IPS DF 4.7 (cell line): ENCODE measurements around the gene DTNBP1.

Experiments used
- DNase-seq: peaks from one replicate; pipeline ENCODE4 v3.0.0-alpha.2; 2013; ENCODE audit warnings: low spot score; ENCODE audit errors: extremely low read depth

Gene DTNBP1

GRCh38 chr6:15515660-15516375 lies 147.0 kb downstream of the DTNBP1 start:
- no peak for DNase-seq

DNA sequence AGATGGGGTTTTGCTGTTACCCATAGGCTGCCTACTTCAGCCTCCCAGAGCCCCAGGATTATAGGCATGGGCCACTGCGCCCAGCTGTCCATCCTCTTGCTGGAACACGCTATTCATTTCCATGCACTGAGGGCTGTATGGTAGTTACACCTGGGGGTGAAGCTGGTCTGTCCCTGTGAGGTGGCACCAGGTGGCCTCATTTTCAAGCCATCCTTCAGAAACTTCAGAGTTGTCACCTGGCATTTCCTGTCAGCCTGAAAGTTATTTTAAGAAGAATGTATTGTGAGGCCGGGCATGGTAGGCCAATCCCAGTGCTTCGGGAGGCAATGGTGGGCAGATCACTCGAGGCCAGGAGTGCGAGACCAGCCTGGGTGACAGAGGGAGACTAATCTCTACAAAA lies 147.6 kb downstream of the DTNBP1 start:
- DNase-seq, result no peak

GRCh38 chr6:15513801-15514711 lies 148.8 kb downstream of the DTNBP1 start:
- no peak for DNase-seq

DNA sequence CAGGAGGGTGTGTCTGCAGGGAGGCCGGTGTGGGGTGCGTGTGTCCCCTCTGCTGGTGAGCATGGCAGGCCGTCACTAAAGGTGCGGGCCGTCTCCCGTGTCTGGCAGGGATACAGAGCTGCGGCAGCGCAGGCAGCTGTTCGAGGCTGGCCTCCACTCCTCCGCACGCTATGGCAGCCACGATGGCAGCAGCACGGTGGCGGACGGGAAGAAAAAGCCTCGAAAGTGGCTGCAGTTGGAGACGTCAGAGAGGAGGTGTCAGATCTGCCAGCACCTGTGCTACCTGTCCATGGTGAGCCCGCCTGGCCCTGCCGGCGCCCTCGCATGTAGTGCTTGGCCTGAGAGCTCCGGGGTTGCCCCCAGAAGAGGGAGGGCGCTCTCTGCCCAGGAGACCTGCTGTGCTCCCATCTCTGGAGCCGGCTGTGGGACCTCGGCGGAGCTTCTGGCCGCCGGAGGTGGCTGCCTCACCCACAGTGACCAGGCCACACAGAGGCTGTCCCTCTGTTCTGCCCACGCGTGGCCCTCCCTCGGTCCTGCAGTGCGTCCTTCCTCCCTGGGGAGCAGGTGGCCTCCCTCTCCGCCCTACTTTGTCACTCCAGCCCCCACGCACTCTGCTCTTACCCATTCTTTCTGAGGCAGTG lies 149.6 kb downstream of the DTNBP1 start:
- no peak for DNase-seq

- no peak for DNase-seq
Observed at GRCh38 chr6:15512721-15513120, 150.1 kb downstream of the DTNBP1 start.

GRCh38 chr6:15512126-15512525 lies 150.7 kb downstream of the DTNBP1 start:
- DNase-seq, result no peak

DNA sequence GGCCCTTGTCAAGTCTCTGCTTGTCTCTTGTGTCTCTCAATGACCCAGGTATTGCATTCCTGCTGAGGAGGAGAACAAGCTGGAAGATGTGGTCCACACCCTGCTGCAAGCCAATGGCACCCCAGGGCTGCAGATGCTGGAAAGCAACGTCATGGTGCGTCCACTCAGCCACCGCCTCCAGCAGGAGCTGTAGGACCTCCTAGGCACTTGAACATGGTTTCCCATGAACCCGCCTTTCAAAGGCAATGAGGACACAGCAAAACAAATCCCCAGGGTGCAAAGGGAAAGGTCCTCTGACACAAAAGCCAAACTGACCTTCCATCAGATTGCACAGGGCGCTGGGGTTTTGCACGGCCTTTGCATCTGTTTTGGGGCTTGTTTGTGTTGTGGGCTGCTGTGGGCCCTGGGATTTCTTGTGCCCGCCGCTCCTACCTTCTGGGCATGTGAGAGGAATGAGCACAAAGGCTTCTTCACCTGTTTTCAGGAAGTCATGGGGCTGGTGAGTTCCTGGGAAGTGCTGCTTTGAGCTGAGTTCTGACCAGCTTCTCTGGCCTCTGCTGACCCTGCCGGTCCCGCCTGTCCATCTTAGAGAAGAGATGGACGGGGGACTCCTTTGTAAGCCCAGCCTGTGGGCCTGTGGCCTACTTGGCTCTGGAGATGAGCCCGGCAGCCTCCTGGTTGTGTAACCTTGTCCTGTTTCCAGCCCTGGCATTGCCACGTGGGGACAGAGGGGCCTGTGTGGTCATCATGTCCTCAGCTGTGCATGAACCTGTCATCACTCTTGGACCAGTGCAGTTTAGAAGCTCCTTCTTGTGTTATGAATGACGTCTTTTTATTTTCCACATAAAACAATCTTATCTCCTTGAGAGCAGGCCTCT lies 151.3 kb downstream of the DTNBP1 start:
- DNase-seq, result no peak

- no peak for DNase-seq
Observed at GRCh38 chr6:15510536-15511247, 152.1 kb downstream of the DTNBP1 start.

DNA sequence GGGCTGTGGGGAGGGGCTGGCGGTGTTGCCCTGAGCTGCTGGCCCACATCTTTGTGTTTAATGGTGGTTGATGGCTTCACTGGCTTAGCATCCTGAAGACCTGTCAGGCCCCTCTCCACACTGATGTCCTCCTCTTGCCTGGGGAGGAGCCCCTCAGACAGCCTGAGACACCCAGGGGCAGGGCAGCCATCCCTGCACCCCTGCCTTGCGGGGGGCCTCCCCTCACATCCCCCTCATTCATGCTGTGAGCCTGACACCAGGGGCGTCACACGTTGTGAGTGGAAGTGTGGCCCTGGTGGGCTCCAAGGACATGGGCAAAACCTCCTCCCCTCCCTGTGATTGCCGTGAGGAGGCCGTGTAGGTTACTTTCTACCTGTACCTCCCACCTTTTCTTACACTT lies 152.7 kb downstream of the DTNBP1 start:
- no peak for DNase-seq

DNA sequence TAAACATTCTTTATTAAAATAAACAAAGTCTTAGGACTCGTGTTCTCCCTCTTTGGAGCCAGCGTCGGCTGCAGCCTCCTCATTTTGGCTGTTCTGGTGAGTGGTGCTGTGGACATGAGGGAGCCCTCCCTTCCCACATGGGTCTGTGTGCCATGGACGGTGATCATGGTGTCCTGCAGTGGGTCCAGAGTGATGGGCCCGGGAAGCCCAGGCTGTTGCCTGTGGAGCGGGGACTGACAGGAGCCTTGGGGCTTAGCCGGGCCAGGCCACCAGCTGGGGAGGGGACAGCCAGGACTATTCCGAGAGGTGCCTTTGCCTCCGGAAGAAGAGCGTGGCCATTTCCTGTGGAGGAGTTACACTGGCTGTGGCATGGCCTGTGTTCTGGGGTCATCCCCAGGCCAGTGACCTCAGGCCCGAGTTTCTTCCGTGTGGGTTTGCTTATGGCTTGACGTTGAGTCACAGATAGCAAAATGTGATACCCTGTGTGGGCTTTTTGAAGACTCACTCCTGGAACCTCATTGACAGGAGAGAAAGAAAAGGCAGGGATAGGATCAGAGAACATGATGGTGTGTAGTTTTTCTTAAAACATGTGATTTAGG lies 153.4 kb downstream of the DTNBP1 start:
- DNase-seq, result no peak

GRCh38 chr6:15508931-15509330 lies 153.9 kb downstream of the DTNBP1 start:
- DNase-seq, result no peak

- DNase-seq, result no peak
Observed at GRCh38 chr6:15508441-15508871, 154.4 kb downstream of the DTNBP1 start.

DNA sequence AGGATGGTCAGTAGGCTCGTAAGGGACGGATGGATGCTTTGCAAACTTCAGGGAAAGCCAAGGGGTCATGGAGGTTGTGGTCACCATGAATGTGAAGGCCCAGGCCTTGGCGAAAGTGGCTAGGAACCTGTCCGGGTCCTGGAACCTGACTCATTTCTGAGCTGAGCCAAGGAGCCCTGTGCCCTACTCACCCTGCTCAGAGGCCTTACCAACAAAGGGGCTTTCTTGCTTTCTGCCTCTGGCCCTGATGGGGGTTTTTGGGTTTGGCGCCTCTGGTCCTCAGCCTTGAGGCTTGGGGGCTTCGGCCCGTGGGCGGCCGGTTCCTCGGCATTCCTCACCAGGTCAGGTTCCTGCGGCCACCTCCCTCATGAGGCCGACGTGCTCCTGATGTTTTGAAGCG lies 155.1 kb downstream of the DTNBP1 start:
- DNase-seq, result no peak

GRCh38 chr6:15507221-15507620 lies 155.6 kb downstream of the DTNBP1 start:
- DNase-seq, result no peak

DNA sequence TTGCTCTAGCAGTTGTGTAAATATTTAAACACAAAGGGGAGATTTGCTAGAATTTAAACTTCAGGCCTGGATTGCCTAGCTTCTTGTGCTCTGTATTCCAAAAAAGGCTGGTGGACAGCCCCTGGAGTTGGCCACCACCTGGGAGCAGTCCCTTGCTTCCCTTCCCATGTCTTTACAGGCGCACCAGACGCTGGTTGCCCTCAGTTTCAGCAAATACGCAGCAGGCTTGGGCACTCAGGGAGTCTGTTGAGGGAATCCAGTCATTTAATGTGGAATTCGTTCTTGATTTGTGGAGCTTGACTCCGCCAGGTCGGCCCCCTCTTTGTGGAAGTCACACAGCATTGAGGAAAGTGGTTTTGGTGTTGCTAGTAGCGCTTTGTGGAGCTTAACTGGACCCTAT lies 156.8 kb downstream of the DTNBP1 start:
- DNase-seq, result no peak

GRCh38 chr6:15505463-15505918 lies 157.3 kb downstream of the DTNBP1 start:
- DNase-seq, result no peak

- DNase-seq, result no peak
Observed at GRCh38 chr6:15504581-15505350, 158.1 kb downstream of the DTNBP1 start.

- DNase-seq, result no peak
Observed at GRCh38 chr6:15504040-15504495, 158.8 kb downstream of the DTNBP1 start.

DNA sequence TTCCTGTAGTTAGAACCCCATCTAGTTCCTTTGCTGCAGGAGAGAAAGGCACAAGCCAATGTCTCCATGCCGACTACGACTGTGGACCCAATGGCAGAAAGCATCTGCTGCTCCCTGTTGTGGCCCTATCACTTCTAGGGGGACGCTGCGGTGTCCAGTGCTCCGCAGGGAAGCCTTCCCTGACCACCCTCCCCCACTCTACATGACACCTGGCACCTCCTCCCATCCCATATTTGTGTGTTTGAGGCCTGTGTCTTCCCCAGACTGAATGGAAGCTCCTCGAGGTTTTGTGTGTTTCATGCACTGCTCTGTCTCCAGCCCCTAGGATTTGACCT lies 159.5 kb downstream of the DTNBP1 start:
- DNase-seq, result no peak
